Prostate gland (tissue), 2 donors: ENCODE data around the gene NRCAM.

Experiments used
- POLR2AphosphoS5 ChIP-seq: sonication (generic); formaldehyde crosslinking; IDR thresholded peaks from one replicate; pipeline ENCODE4 v1.6.1; 2017; ENCODE audit warnings: antibody characterized with exemption
- TF ChIP-seq, protein P1 (sequence below), 4 experiments: fragments of 200-600 bp in 2 of 4; fragments of 450-650 bp in 2 of 4; sonication (generic) in 2 of 4; IDR thresholded peaks; 1 replicate in 3 of 4; 2 replicates in 1 of 4; pipeline ENCODE4 v1.5.1; 2016 to 2019; ENCODE audit warnings: antibody characterized with exemption in 4 of 4, mild to moderate bottlenecking in 2 of 4, moderate library complexity in 2 of 4

DNA sequence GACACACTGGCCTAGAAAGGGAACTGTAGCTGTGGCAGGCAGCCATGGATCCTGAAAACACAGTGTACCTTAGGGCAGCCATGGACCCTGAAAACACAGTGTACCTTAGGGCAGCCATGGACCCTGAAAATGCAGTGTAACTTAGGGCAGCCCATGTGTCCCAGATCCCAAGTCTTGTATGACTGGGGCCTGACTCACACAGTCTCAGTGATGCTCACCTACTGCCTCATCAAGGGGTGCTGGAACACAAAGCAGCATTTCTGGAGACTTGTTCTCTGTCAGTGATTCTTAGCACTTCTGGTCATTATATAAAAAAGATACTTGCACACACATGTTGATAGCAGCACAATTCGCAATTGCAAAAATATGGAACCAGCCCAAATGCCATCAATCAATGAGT, 255.9 kb downstream of the NRCAM start:
- TF ChIP-seq, protein P1, sequence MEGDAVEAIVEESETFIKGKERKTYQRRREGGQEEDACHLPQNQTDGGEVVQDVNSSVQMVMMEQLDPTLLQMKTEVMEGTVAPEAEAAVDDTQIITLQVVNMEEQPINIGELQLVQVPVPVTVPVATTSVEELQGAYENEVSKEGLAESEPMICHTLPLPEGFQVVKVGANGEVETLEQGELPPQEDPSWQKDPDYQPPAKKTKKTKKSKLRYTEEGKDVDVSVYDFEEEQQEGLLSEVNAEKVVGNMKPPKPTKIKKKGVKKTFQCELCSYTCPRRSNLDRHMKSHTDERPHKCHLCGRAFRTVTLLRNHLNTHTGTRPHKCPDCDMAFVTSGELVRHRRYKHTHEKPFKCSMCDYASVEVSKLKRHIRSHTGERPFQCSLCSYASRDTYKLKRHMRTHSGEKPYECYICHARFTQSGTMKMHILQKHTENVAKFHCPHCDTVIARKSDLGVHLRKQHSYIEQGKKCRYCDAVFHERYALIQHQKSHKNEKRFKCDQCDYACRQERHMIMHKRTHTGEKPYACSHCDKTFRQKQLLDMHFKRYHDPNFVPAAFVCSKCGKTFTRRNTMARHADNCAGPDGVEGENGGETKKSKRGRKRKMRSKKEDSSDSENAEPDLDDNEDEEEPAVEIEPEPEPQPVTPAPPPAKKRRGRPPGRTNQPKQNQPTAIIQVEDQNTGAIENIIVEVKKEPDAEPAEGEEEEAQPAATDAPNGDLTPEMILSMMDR (IDR thresholded peaks at IDR 0.05) = no peak
- no peak for TF ChIP-seq POLR2AphosphoS5
